Activated naive CD8-positive, alpha-beta T cell (primary cell): ENCODE data around the gene CALCOCO1.
"Not testable (repeated sequence)": the region's sequence is repeated elsewhere in the genome, so short reads cannot be mapped to it uniquely, and the experiment has no call there.

Source experiments
- H3K27ac Mint-ChIP-seq: one replicate; pipeline ENCODE4 v1.8.0; 2021; ENCODE audit warnings: mixed read lengths
- H3K27me3 Mint-ChIP-seq: one replicate; pipeline ENCODE4 v1.8.0; 2021; ENCODE audit warnings: mixed read lengths
- H3K36me3 Mint-ChIP-seq: one replicate; pipeline ENCODE4 v1.8.0; 2021; ENCODE audit warnings: mixed read lengths
- H3K4me1 Mint-ChIP-seq: one replicate; pipeline ENCODE4 v1.8.0; 2021; ENCODE audit warnings: low read depth, mixed read lengths
- H3K4me3 Mint-ChIP-seq: one replicate; pipeline ENCODE4 v1.8.0; 2021; ENCODE audit warnings: mild to moderate bottlenecking, mixed read lengths
- H3K9me3 Mint-ChIP-seq: one replicate; pipeline ENCODE4 v1.8.0; 2021; ENCODE audit warnings: low read depth, mixed read lengths

CALCOCO1 gene

GRCh38 chr12:53728206-53728605, 954 bp upstream of the CALCOCO1 start:
- Mint-ChIP-seq H3K27ac (peak overlapping the region; percentile 95), H3K4me1 (peaks cover 21% of the 10 kb centered on the region)

DNA sequence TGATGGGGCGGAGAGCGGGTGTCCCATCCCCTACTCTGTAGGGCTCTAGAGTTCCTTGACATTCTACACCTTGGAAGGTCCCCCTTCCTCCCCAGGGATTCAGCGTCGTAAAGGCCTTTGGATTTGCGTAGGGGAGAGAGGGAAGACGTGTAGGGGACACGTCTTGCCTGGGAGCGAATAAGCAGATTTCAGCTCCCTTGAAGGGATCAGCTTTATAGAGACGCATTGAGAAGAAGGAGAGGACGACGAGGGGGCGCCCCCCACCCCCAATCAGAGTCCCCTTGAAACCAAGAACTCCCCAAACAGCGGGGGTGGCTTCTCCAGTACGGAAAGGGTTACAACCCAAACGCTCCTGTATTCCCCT, 324 bp downstream of the CALCOCO1 start:
- peaks cover 21% of the 10 kb centered on the region for H3K4me1 Mint-ChIP-seq
- H3K27me3 Mint-ChIP-seq: no peaks in the 10 kb centered on the region
- no peaks in the 10 kb centered on the region for H3K36me3 Mint-ChIP-seq
- H3K27ac Mint-ChIP-seq: peak overlapping the region; percentile 95
- H3K9me3 Mint-ChIP-seq: no peaks in the 10 kb centered on the region
- H3K4me3 Mint-ChIP-seq: peak overlapping the region; percentile 98

More at GRCh38 chr12:53728206-53728605, 954 bp upstream of the CALCOCO1 start:
- no peaks in the 10 kb centered on the region for H3K9me3 Mint-ChIP-seq
- H3K36me3 Mint-ChIP-seq: no peaks in the 10 kb centered on the region
- H3K4me3 Mint-ChIP-seq: peak overlapping the region; percentile 98
- no peaks in the 10 kb centered on the region for H3K27me3 Mint-ChIP-seq

GRCh38 chr12:53726341-53726740, 911 bp downstream of the CALCOCO1 start:
- Mint-ChIP-seq H3K27ac (peak overlapping the region; percentile 5), H3K9me3 (no peaks in the 10 kb centered on the region), H3K27me3 (no peaks in the 10 kb centered on the region), H3K4me1 (peaks cover 21% of the 10 kb centered on the region), H3K4me3 (peak overlapping the region; percentile 98), H3K36me3 (peaks cover 3% of the 10 kb centered on the region)

- Mint-ChIP-seq H3K4me3 (peak overlapping the region; percentile 98), H3K27me3 (no peaks in the 10 kb centered on the region), H3K9me3 (no peaks in the 10 kb centered on the region), H3K36me3 (peaks cover 3% of the 10 kb centered on the region), H3K27ac (no peak overlapping the region), H3K4me1 (peaks cover 21% of the 10 kb centered on the region)
Measured at GRCh38 chr12:53725824-53726223, 1.4 kb downstream of the CALCOCO1 start.

DNA sequence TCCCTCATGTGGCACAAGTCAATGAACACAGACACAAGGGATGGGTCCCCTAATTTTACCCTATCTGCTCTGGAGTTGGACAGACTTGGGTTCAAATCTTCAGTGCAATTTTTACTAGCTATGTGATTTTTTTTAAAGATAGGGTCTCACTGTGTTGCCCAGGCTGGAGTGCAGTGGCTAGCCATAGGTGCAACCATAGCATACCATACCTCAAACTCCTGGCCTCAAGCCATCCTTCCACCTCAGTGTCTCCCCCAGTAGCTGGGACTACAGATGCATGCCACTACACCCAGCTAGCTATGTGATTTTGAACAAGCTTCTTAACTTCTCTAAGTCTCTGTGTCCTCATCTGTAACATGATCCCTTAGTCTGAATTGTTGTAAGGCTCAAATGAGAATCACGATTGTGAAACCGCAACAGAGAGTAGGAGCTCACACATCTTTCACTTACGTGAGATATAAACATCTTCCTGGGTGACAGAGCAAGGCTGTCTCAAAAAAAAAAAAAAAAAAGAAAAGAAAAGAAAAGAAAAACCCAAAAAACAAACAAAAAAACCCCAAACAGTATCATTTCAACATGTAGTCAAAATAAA, 4.7 kb downstream of the CALCOCO1 start:
- no peak overlapping the region for H3K4me3 Mint-ChIP-seq
- H3K27me3 Mint-ChIP-seq: no peaks in the 10 kb centered on the region
- H3K4me1 Mint-ChIP-seq: peaks cover 16% of the 10 kb centered on the region
- H3K9me3 Mint-ChIP-seq: no peaks in the 10 kb centered on the region
- no peak overlapping the region for H3K27ac Mint-ChIP-seq
- peaks cover 5% of the 10 kb centered on the region for H3K36me3 Mint-ChIP-seq

DNA sequence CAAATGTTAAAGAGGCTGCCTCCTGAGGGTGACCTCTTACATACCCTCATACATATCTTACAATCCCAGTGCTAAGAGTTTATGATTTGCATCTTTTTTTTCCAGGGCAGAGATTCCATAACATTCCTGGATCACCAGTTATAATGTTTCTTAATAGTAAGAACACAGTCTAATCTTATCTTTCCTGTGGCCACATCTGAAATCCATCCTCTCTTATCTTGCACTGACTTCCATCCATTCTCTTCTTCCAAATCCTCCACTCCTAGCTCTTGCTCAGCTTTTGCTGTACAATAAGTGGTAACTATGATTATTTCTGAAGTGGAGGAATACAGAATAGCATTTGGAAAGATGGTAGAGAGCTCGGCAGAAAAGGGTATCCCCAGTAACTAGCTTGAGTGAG, 6.3 kb downstream of the CALCOCO1 start:
- Mint-ChIP-seq H3K27ac (no peak overlapping the region), H3K36me3 (peaks cover 13% of the 10 kb centered on the region), H3K4me1 (peaks cover 3% of the 10 kb centered on the region), H3K27me3 (no peaks in the 10 kb centered on the region), H3K9me3 (no peaks in the 10 kb centered on the region), H3K4me3 (no peak overlapping the region)

GRCh38 chr12:53719649-53720048, 7.6 kb downstream of the CALCOCO1 start:
- Mint-ChIP-seq H3K27me3 (no peaks in the 10 kb centered on the region), H3K36me3 (peaks cover 13% of the 10 kb centered on the region), H3K27ac (no peak overlapping the region), H3K4me3 (no peak overlapping the region), H3K4me1 (peaks cover 2% of the 10 kb centered on the region), H3K9me3 (no peaks in the 10 kb centered on the region)

GRCh38 chr12:53718567-53718966, 8.7 kb downstream of the CALCOCO1 start:
- not testable (repeated sequence) for H3K9me3 Mint-ChIP-seq, H3K27me3 Mint-ChIP-seq, H3K4me3 Mint-ChIP-seq, H3K4me1 Mint-ChIP-seq, H3K27ac Mint-ChIP-seq
- H3K36me3 Mint-ChIP-seq: peaks cover 13% of the 10 kb centered on the region

GRCh38 chr12:53717319-53717718, 9.9 kb downstream of the CALCOCO1 start:
- Mint-ChIP-seq H3K36me3 (peaks cover 15% of the 10 kb centered on the region), H3K27ac (no peak overlapping the region), H3K4me1 (no peaks in the 10 kb centered on the region), H3K9me3 (no peaks in the 10 kb centered on the region), H3K27me3 (no peaks in the 10 kb centered on the region), H3K4me3 (no peak overlapping the region)

DNA sequence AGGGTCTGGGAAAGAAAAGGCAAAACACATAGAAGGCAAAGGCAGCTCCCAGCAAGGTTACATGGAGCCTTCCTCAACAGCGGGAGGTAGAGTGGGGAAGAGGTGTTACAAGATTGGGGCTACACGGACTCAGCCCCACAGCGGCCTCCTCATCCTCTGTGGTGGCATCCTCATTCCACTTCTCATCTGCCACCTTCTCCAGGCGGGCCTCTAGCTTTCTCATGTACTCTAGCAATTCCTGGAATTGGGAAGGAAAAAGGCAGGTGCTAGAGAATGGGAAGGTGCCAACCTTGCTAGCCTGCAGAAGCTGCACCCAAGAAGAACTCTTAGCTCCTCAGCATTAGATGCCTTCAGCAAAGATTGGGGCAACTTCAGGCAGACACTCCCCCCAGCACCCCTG, 13.2 kb downstream of the CALCOCO1 start:
- Mint-ChIP-seq H3K4me3 (no peak overlapping the region), H3K36me3 (peaks cover 10% of the 10 kb centered on the region), H3K27me3 (no peaks in the 10 kb centered on the region), H3K27ac (no peak overlapping the region), H3K9me3 (no peaks in the 10 kb centered on the region), H3K4me1 (no peaks in the 10 kb centered on the region)

DNA sequence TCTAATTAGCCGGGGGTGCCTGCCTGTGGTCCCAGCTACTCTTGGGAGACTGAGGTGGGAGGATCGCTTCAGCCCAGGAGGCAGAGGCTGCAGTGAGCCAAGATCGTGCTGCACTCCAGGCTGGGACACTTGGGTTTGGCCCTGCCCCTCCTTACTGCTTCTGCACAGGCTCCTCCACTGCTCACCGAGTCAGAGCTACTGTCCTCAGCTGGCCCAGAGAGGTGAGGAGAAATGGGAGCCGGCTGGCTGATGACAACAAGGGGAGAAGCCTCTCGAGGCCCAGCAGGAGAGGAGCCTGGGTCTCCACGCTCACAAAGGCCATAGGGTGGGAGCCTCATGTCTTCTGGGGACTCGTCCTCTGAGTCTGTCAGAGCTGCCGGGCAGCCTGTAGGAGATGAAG, 13.7 kb downstream of the CALCOCO1 start:
- Mint-ChIP-seq H3K27ac (no peak overlapping the region), H3K36me3 (peaks cover 10% of the 10 kb centered on the region), H3K9me3 (no peaks in the 10 kb centered on the region), H3K4me1 (no peaks in the 10 kb centered on the region), H3K27me3 (no peaks in the 10 kb centered on the region), H3K4me3 (no peak overlapping the region)

DNA sequence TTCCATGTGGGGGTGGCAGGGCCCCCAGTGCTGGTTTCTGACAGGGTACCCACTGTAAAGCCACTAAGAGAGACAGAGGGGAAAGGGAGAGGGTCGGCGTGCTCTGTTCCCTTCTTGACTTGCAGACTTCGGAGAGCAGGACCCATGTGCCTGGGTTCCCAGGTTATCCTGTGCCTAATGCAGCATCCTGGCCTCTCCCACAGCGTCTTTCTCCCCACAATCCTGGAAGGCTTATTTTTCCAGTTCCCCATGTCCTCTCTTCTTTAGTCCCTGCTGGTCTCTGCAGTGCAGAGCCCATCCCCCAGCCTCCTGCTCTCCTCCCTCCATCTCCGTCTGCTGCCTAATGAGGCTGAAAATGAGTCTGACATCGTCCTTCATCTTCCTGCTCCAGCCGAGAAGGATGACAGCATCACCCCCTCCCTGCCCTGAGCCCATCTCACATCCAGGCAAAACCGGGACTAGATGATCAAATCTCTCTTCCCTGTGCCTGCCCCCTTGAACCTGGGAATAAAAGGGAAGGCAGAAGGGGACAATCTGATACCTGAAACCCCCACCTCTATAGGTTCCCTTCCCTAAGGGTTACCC, 15.1 kb downstream of the CALCOCO1 start:
- Mint-ChIP-seq H3K27ac (no peak overlapping the region), H3K4me1 (no peaks in the 10 kb centered on the region), H3K9me3 (no peaks in the 10 kb centered on the region), H3K27me3 (no peaks in the 10 kb centered on the region), H3K4me3 (no peak overlapping the region), H3K36me3 (peaks cover 10% of the 10 kb centered on the region)

DNA sequence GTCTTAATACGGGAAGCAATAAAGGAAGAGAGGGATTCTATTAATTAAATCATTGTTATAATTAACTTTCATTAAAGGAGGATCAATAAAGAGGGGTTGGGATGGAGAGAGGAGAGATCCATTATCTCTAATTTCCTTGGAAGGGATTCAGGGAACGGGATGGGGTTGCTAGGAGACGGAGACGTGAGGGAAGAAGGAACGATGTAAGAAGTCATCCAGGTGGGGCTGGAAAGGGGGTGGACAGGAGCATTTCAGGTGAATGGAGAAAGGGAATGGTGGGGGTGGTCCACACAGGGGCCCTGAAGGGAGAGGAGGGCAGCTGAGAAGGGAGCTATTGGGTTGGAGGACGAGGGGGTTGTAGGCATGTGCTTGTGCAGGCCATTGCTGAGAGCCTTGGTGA, 17.2 kb downstream of the CALCOCO1 start:
- Mint-ChIP-seq H3K4me3 (no peak overlapping the region), H3K27me3 (peaks cover 8% of the 10 kb centered on the region), H3K9me3 (no peaks in the 10 kb centered on the region), H3K27ac (no peak overlapping the region), H3K36me3 (peaks cover 2% of the 10 kb centered on the region), H3K4me1 (no peaks in the 10 kb centered on the region)

GRCh38 chr12:53709671-53710070, 17.6 kb downstream of the CALCOCO1 start:
- Mint-ChIP-seq H3K36me3 (peaks cover 2% of the 10 kb centered on the region), H3K27ac (no peak overlapping the region), H3K27me3 (peaks cover 9% of the 10 kb centered on the region), H3K4me3 (no peak overlapping the region), H3K4me1 (no peaks in the 10 kb centered on the region), H3K9me3 (no peaks in the 10 kb centered on the region)

DNA sequence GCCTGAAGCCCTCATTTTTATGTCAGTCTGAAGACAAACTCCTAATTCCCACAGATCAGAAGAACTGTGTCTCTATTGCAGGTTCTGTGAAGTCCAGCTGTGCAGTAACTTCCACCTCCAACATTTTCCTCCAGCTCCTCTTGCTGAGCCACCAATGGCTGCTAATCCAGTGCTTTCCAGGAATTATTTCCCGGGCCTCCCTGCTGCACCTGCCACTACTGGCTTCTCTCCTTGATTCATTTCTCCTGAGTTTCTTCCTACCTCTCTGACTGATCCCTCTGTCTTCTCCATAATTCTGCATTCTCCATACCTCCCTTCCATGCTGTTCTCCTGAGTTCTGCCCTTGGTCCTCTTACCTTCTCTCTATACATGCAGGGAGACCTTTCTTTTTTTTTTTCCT, 21.2 kb downstream of the CALCOCO1 start:
- no peaks in the 10 kb centered on the region for H3K36me3 Mint-ChIP-seq
- peaks cover 32% of the 10 kb centered on the region for H3K27me3 Mint-ChIP-seq
- no peak overlapping the region for H3K27ac Mint-ChIP-seq
- H3K4me1 Mint-ChIP-seq: no peaks in the 10 kb centered on the region
- H3K4me3 Mint-ChIP-seq: no peak overlapping the region
- H3K9me3 Mint-ChIP-seq: no peaks in the 10 kb centered on the region

- Mint-ChIP-seq H3K4me1 (no peaks in the 10 kb centered on the region), H3K27ac (no peak overlapping the region), H3K4me3 (no peak overlapping the region), H3K9me3 (no peaks in the 10 kb centered on the region), H3K27me3 (peaks cover 40% of the 10 kb centered on the region), H3K36me3 (no peaks in the 10 kb centered on the region)
Measured at GRCh38 chr12:53703756-53704155, 23.5 kb downstream of the CALCOCO1 start.
